Lung (tissue), 12 donors: ENCODE results near the gene THRB. TPM values are rescaled to one million over a fixed set of nuclear protein-coding genes. Genes with fewer than 3 reads are reported as not detected.

ENCODE experiments used
- ATAC-seq: fragments of 200-7000 bp; cut with Tn5 transposase; one replicate; pipeline ENCODE4 v1.9.1; 2020; ENCODE audit warnings: moderate number of reproducible peaks; ENCODE audit not compliant: insufficient read depth, low FRiP score
- DNase-seq, 3 donors: peaks; one replicate each; pipeline ENCODE4 v3.0.0-alpha.2; 2013 to 2017
- H3K27ac ChIP-seq, 2 donors: one replicate each; pipeline ENCODE4 v1.5.1; 2013; ENCODE audit warnings: mild to moderate bottlenecking in 2 of 2, moderate library complexity in 2 of 2, control low read depth in 1 of 2, inconsistent platforms in 1 of 2, low read depth in 1 of 2, low read length in 1 of 2
- H3K27me3 ChIP-seq, 3 donors: one replicate each; pipeline ENCODE4 v1.5.1; 2013; ENCODE audit warnings: low read length in 2 of 3; ENCODE audit not compliant: control insufficient read depth in 3 of 3, insufficient read depth in 3 of 3
- H3K36me3 ChIP-seq, 4 donors: one replicate each; pipeline ENCODE4 v1.5.1; 2013; ENCODE audit warnings: low read length in 4 of 4, mild to moderate bottlenecking in 1 of 4, moderate library complexity in 1 of 4; ENCODE audit not compliant: control insufficient read depth in 4 of 4, insufficient read depth in 4 of 4
- H3K4me1 ChIP-seq, 5 donors: one replicate each; pipeline ENCODE4 v1.5.1; 2013; ENCODE audit warnings: low read length in 5 of 5, mild to moderate bottlenecking in 2 of 5, moderate library complexity in 1 of 5; ENCODE audit not compliant: control insufficient read depth in 5 of 5, insufficient read depth in 5 of 5
- H3K4me3 ChIP-seq: one replicate; pipeline ENCODE4 v1.5.1; 2013; ENCODE audit warnings: mild to moderate bottlenecking, control low read depth, moderate library complexity
- H3K9ac ChIP-seq, 2 donors: one replicate each; pipeline ENCODE4 v1.5.1; 2013; ENCODE audit warnings: low read length in 2 of 2, control low read depth in 1 of 2; ENCODE audit not compliant: insufficient read depth in 1 of 2
- H3K9me3 ChIP-seq, 4 donors: one replicate each; pipeline ENCODE4 v1.5.1; 2013; ENCODE audit warnings: low read length in 3 of 4, mild to moderate bottlenecking in 1 of 4, moderate library complexity in 1 of 4; ENCODE audit not compliant: control insufficient read depth in 4 of 4, insufficient read depth in 3 of 4
- CTCF ChIP-seq: IDR thresholded peaks from 2 replicates; pipeline ENCODE4 v1.5.1; 2012; ENCODE audit warnings: mild to moderate bottlenecking; ENCODE audit errors: control extremely low read depth, extremely low read depth
- WGBS, 2 donors: extraction: QIAGEN DNeasy Blood & Tissue Kit; methylation state at CpG; one replicate each; pipeline ENCODE4 v1.1.7; 2013; 5-methylcytosine and 5-hydroxymethylcytosine counted together
- polyA plus RNA-seq, 2 donors: library from polyadenylated mRNA; stranded (reverse); fragments of 200-250 nt; gene quantifications; one replicate each; pipeline ENCODE4 v1.2.1, GENCODE V29; 2013
- total RNA-seq, 2 donors: library from RNA; depleted of rRNA in 1 of 2; stranded (reverse); fragments of >200 nt in 1 of 2; gene quantifications; one replicate each; pipeline ENCODE4 v1.2.1, GENCODE V29; 2014 to 2021
- donor health status: control.
- donor health status: control.
- donor health status: Bipolar disorder and iron deficiency.
- donor health status: healthy.
- donor health status: DM: yes; HTN: yes; CAD: no.

The THRB gene
- total and polyA plus RNA-seq, 4 donors = 2.1 to 23.5 (median 6.1) TPM

- ATAC-seq (peak; percentile 53), DNase-seq (peak; percentile 70 to 75 (median 72))
- Histone ChIP-seq H3K27me3 (no peaks in the 10 kb centered on the region), H3K27ac (peak overlapping the region; percentile 81 to 98), H3K36me3 (no peaks in the 10 kb centered on the region), H3K9ac (peak overlapping the region in 1 of 2 donors; percentile 59), H3K4me3 (peak overlapping the region; percentile 66), H3K9me3 (no peaks in the 10 kb centered on the region), H3K4me1 (peaks cover 2 to 17% (median 6%) of the 10 kb centered on the region in 5 donors)
- TF ChIP-seq CTCF = no peak
- WGBS, 2 donors = 2 to 10% methylated on average over 49 to 63 of the region's 63 CpGs
Measured at GRCh38 chr3:24495326-24495994, 810 bp upstream of the THRB start.

GRCh38 chr3:24493746-24494617 is 668 bp downstream of the THRB start:
- peaks cover 5 to 28% (median 15%) of the 10 kb centered on the region in 5 donors for H3K4me1 ChIP-seq
- WGBS, 2 donors = 1% methylated on average over 50 of the region's 50 CpGs
- peak; percentile 39 for ATAC-seq

GRCh38 chr3:24492971-24493551 is 1.6 kb downstream of the THRB start:
- DNase-seq = no peak
- Histone ChIP-seq H3K27ac (no peak overlapping the region), H3K4me1 (peaks cover 5 to 28% (median 15%) of the 10 kb centered on the region in 5 donors), H3K4me3 (no peak overlapping the region), H3K9me3 (no peaks in the 10 kb centered on the region), H3K36me3 (no peaks in the 10 kb centered on the region), H3K9ac (peak overlapping the region in 1 of 2 donors; percentile 76), H3K27me3 (no peaks in the 10 kb centered on the region)
- no peak for TF ChIP-seq CTCF
- 51 to 54% methylated on average over 4 of the region's 4 CpGs for WGBS, 2 donors
- no peak for ATAC-seq

More at GRCh38 chr3:24493746-24494617, 668 bp downstream of the THRB start:
- Histone ChIP-seq H3K27me3 (no peaks in the 10 kb centered on the region), H3K36me3 (no peaks in the 10 kb centered on the region), H3K27ac (peak overlapping the region; percentile 81 to 98), H3K4me3 (peak overlapping the region; percentile 66), H3K9ac (peak overlapping the region; percentile 59 to 76), H3K9me3 (no peaks in the 10 kb centered on the region)
- no peak for TF ChIP-seq CTCF
- peak; percentile 80 to 87 (median 86) for DNase-seq
